Mammary epithelial cell (primary cell): ENCODE measurements around the gene NOP58.

Source experiments
- EZH2 ChIP-seq: IDR thresholded peaks from 2 replicates; pipeline ENCODE4 v1.6.1; 2012; ENCODE audit warnings: low read length, inconsistent platforms, borderline replicate concordance
- TF ChIP-seq, protein P1 (sequence below), 2 donors: IDR thresholded peaks in 1 of 2; conservative IDR thresholded peaks in 1 of 2; 2 replicates each; pipeline ENCODE4 v1.5.1; 2011 to 2012; ENCODE audit warnings: inconsistent platforms in 2 of 2, low read length in 2 of 2, mild to moderate bottlenecking in 2 of 2, control low read depth in 1 of 2, low read depth in 1 of 2; ENCODE audit not compliant: insufficient read depth in 1 of 2; ENCODE audit errors: extremely low read depth in 1 of 2

DNA sequence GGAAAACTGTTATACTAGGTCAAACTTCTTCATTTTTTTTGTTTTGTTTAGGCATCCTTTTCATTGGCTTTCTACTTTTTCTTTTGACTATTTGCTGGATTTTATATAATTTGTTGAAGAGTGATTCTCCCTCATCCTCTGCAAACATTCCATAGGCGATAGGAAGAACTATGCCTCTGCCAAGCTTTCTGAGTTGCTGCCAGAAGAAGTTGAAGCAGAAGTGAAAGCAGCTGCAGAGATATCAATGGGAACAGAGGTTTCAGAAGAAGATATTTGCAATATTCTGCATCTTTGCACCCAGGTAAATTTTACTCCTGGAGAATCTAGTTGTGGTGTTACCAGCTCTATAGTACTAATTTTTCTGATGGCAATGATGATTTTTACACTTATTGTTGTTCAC lies 25.4 kb downstream of the NOP58 start:
- no peak for TF ChIP-seq EZH2
- TF ChIP-seq, protein P1, sequence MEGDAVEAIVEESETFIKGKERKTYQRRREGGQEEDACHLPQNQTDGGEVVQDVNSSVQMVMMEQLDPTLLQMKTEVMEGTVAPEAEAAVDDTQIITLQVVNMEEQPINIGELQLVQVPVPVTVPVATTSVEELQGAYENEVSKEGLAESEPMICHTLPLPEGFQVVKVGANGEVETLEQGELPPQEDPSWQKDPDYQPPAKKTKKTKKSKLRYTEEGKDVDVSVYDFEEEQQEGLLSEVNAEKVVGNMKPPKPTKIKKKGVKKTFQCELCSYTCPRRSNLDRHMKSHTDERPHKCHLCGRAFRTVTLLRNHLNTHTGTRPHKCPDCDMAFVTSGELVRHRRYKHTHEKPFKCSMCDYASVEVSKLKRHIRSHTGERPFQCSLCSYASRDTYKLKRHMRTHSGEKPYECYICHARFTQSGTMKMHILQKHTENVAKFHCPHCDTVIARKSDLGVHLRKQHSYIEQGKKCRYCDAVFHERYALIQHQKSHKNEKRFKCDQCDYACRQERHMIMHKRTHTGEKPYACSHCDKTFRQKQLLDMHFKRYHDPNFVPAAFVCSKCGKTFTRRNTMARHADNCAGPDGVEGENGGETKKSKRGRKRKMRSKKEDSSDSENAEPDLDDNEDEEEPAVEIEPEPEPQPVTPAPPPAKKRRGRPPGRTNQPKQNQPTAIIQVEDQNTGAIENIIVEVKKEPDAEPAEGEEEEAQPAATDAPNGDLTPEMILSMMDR (conservative IDR thresholded peaks at IDR 0.05 in 1 of 2, IDR thresholded peaks at IDR 0.05 in 1 of 2; ENCODE audit: extremely low read depth in 1 of 2, insufficient read depth in 1 of 2, low read depth in 1 of 2, low read length in 2 of 2): no peak
